ENCODE results near the gene CNTN5.

DNA sequence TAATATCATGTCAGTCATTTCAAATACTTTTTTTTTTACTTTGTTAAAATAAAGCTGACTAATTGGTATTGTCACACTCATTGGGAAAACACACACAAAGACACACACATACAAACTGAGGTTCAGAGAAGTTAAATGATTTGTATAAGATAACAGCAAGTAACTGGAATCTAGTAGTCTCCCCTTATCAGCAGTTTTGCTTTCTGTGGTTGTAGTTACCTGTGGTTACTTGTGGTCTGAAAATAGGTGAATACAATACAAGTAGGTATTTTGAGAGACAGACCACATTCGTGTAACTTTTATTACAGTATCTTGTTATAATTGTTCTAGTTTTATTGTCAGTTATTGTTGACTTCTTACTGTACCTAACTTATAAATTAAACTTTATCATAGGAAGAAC lies 610.9 kb downstream of the CNTN5 start:
- TF ChIP-seq, protein P1, sequence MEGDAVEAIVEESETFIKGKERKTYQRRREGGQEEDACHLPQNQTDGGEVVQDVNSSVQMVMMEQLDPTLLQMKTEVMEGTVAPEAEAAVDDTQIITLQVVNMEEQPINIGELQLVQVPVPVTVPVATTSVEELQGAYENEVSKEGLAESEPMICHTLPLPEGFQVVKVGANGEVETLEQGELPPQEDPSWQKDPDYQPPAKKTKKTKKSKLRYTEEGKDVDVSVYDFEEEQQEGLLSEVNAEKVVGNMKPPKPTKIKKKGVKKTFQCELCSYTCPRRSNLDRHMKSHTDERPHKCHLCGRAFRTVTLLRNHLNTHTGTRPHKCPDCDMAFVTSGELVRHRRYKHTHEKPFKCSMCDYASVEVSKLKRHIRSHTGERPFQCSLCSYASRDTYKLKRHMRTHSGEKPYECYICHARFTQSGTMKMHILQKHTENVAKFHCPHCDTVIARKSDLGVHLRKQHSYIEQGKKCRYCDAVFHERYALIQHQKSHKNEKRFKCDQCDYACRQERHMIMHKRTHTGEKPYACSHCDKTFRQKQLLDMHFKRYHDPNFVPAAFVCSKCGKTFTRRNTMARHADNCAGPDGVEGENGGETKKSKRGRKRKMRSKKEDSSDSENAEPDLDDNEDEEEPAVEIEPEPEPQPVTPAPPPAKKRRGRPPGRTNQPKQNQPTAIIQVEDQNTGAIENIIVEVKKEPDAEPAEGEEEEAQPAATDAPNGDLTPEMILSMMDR (conservative IDR thresholded peaks at IDR 0.05; ENCODE audit: low read depth, low read length) = no peak
- TF ChIP-seq EZH2 (IDR thresholded peaks at IDR 0.05; ENCODE audit: low read length, unreplicated experiment) = no peak
- no peak for TF ChIP-seq EZH2phosphoT487 (IDR thresholded peaks at IDR 0.05; ENCODE audit: borderline replicate concordance, low read length)
